Gastrocnemius medialis (tissue), 4 donors: ENCODE data around the gene VEZT. TPM values are rescaled to one million over a fixed set of nuclear protein-coding genes. Genes with fewer than 3 reads are reported as not detected.

Experiments
- ATAC-seq, 2 donors: fragments of 150-250 bp; one replicate each; pipeline ENCODE4 v1.9.1; 2016
- DNase-seq, 2 donors: peaks; one replicate each; pipeline ENCODE4 v3.0.0-alpha.2; 2019
- H3K27ac ChIP-seq, 4 donors: fragments of 200-600 bp; sonication (generic); 1 replicate in 1 of 4; 2 replicates in 3 of 4; pipeline ENCODE4 v1.5.1; 2016 to 2018; ENCODE audit warnings: mild to moderate bottlenecking in 2 of 4, moderate library complexity in 1 of 4
- H3K27me3 ChIP-seq, 3 donors: fragments of 200-600 bp; sonication (generic) in 2 of 3; 1 replicate in 1 of 3; 2 replicates in 2 of 3; pipeline versions ENCODE4 v1.5.1 to v1.6.0; 2016 to 2019; ENCODE audit warnings: mild to moderate bottlenecking in 1 of 3, moderate library complexity in 1 of 3
- H3K36me3 ChIP-seq, 2 donors: fragments of 200-600 bp; sonication (generic) in 1 of 2; one replicate each; pipeline ENCODE4 v1.5.1; 2017 to 2018
- H3K4me1 ChIP-seq, 2 donors: fragments of 200-600 bp; sonication (generic) in 1 of 2; one replicate each; pipeline ENCODE4 v1.5.1; 2016 to 2017; ENCODE audit warnings: mild to moderate bottlenecking in 2 of 2
- H3K4me3 ChIP-seq, 4 donors: fragments of 200-600 bp; sonication (generic) in 3 of 4; 1 replicate in 1 of 4; 2 replicates in 3 of 4; pipeline ENCODE4 v1.5.1; 2016 to 2019; ENCODE audit warnings: mild to moderate bottlenecking in 2 of 4
- H3K9me3 ChIP-seq, 3 donors: fragments of 200-600 bp; sonication (generic) in 2 of 3; 1 replicate in 1 of 3; 2 replicates in 2 of 3; pipeline ENCODE4 v1.5.1; 2016 to 2019
- POLR2A ChIP-seq, 2 donors: fragments of 450-650 bp; IDR thresholded peaks; one replicate each; pipeline ENCODE4 v1.6.1; 2017; ENCODE audit warnings: antibody characterized with exemption in 2 of 2, mild to moderate bottlenecking in 2 of 2, moderate library complexity in 2 of 2
- in situ Hi-C, 4 donors: fragments of 200-750 bp; cut with MboI; loops; one replicate each; pipeline versions ENCODE4 v1.15.0 to v1.8.0; 2017; ENCODE audit warnings: low sequenced_read_pairs in 4 of 4
- intact Hi-C: fragments of 100-400 bp; cut with DNase I; formaldehyde crosslinking; loops from one replicate; pipeline ENCODE4 v1.15.1; 2023; ENCODE audit warnings: low total_unique reads
- total RNA-seq, 4 donors: library from RNA; depleted of rRNA; stranded (reverse); fragments of >200 nt; gene quantifications; one replicate each; pipeline versions ENCODE4 v1.1.0 to v1.2.3, GENCODE V29; 2016
- TF ChIP-seq, protein P1 (sequence below), 5 experiments: fragments of 450-650 bp in 3 of 5; fragments of 200-600 bp in 2 of 5; sonication (generic) in 2 of 5; IDR thresholded peaks in 4 of 5; conservative IDR thresholded peaks in 1 of 5; 1 replicate in 4 of 5; 2 replicates in 1 of 5; pipeline ENCODE4 v1.5.1; 2016 to 2019; ENCODE audit warnings: antibody characterized with exemption in 5 of 5, mild to moderate bottlenecking in 3 of 5, moderate library complexity in 3 of 5

The VEZT gene
- total RNA-seq, 4 donors from 2014 or later, result 100 to 131 (median 118) TPM

DNA sequence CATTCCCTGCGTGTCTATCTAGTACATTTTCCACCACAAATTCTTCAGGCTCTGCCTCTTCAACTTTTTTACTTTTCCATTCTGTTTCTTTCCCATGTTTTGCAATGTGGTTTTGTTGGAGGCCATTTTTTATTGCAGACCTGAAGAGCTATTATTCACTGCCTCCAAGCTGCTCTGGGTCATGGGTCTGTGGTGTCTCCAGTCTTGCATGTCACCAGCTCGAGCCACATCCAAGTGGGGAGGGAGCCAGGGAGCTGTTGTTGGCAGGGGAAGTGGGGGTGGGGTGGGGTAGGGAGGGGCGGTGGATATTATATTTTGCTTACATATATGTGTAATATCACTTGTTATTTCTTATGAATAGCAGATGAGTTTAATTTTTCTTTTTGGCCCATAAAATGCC lies 69.1 kb downstream of the VEZT start:
- no peak for ATAC-seq
- Histone ChIP-seq H3K4me3 (no peak overlapping the region), H3K27me3 (no peaks in the 10 kb centered on the region), H3K4me1 (no peaks in the 10 kb centered on the region), H3K36me3 (peaks cover 0 to 52% of the 10 kb centered on the region in 2 donors), H3K9me3 (no peaks in the 10 kb centered on the region), H3K27ac (no peak overlapping the region)
- intact Hi-C loops, result no loop called here
- in situ Hi-C loops, result no loop called here
- no peak for DNase-seq
- no peak for TF ChIP-seq POLR2A (IDR thresholded peaks at IDR 0.05)
- TF ChIP-seq, protein P1, sequence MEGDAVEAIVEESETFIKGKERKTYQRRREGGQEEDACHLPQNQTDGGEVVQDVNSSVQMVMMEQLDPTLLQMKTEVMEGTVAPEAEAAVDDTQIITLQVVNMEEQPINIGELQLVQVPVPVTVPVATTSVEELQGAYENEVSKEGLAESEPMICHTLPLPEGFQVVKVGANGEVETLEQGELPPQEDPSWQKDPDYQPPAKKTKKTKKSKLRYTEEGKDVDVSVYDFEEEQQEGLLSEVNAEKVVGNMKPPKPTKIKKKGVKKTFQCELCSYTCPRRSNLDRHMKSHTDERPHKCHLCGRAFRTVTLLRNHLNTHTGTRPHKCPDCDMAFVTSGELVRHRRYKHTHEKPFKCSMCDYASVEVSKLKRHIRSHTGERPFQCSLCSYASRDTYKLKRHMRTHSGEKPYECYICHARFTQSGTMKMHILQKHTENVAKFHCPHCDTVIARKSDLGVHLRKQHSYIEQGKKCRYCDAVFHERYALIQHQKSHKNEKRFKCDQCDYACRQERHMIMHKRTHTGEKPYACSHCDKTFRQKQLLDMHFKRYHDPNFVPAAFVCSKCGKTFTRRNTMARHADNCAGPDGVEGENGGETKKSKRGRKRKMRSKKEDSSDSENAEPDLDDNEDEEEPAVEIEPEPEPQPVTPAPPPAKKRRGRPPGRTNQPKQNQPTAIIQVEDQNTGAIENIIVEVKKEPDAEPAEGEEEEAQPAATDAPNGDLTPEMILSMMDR (IDR thresholded peaks at IDR 0.05 in 4 of 5, conservative IDR thresholded peaks at IDR 0.05 in 1 of 5), result no peak

DNA sequence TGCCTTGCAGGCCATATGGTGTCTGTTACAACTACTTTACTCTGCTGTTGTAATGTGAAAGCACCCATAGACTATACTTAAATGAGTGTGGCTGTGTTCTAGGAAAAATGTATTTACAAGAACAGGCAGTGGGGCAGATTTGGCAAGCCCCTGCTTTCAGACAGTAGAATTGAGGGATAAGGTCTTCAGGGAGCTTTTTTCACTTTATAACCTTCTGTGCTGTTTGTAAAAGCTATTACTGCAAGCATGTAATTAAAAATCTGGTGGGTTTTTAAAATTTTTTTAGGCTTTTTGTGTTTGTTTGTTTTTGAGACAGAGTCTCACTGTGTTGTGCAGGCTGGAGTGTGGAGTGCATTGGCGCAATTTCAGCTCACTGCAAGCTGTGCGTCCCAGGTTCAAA lies 73.9 kb downstream of the VEZT start:
- Histone ChIP-seq H3K9me3 (no peaks in the 10 kb centered on the region), H3K4me3 (no peak overlapping the region), H3K36me3 (peaks cover 0 to 48% of the 10 kb centered on the region in 2 donors), H3K4me1 (no peaks in the 10 kb centered on the region), H3K27me3 (no peaks in the 10 kb centered on the region), H3K27ac (no peak overlapping the region)
- intact Hi-C loops (no loop called here), in situ Hi-C loops (no loop called here)
- ATAC-seq (no peak), DNase-seq (no peak)
- TF ChIP-seq POLR2A (IDR thresholded peaks at IDR 0.05), result no peak
- TF ChIP-seq, protein P1 (IDR thresholded peaks at IDR 0.05 in 4 of 5, conservative IDR thresholded peaks at IDR 0.05 in 1 of 5), result no peak

DNA sequence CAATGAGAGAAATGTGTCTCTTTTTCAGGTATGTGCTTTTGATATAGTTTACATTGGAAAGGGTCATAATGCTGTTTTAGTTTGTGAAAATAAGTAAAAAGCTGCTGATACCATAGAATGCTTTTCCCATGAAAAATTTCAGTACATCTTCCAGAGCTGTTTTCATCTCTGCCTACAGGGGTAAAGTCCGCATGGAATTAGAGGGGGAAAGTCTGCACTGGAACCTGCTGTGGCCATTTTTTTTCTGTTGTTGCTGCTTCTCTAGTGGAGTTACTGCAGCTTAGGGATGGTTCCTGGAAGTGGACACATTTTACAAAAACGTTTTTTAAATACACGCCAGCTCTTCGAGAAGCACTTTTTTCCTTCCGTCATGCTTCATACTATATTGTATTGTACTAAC lies 81.3 kb downstream of the VEZT start:
- H3K36me3 ChIP-seq, result peaks cover 0 to 63% of the 10 kb centered on the region in 2 donors
- ATAC-seq (no peak), DNase-seq (no peak)
- no peaks in the 10 kb centered on the region for H3K4me1 ChIP-seq
- TF ChIP-seq, protein P1 (IDR thresholded peaks at IDR 0.05 in 4 of 5, conservative IDR thresholded peaks at IDR 0.05 in 1 of 5), result no peak
- TF ChIP-seq POLR2A (IDR thresholded peaks at IDR 0.05), result no peak
- in situ Hi-C loops (no loop called here), intact Hi-C loops (no loop called here)
- no peaks in the 10 kb centered on the region for H3K9me3 ChIP-seq
- H3K27me3 ChIP-seq, result no peaks in the 10 kb centered on the region
- no peak overlapping the region for H3K4me3 ChIP-seq
- no peak overlapping the region for H3K27ac ChIP-seq

DNA sequence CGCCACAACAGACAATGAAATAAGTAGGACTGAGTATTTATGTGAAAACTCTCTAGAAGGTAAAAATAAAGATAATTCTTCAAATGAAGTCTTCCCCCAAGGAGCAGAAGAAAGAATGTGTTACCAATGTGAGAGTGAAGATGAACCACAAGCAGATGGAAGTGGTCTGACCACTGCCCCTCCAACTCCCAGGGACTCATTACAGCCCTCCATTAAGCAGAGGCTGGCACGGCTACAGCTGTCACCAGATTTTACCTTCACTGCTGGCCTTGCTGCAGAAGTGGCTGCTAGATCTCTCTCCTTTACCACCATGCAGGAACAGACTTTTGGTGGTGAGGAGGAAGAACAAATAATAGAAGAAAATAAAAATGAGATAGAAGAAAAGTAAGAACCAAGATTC lies 82.7 kb downstream of the VEZT start:
- in situ Hi-C loops (no loop called here), intact Hi-C loops (no loop called here)
- Histone ChIP-seq H3K4me1 (no peaks in the 10 kb centered on the region), H3K9me3 (no peaks in the 10 kb centered on the region), H3K4me3 (no peak overlapping the region), H3K36me3 (peaks cover 0 to 49% of the 10 kb centered on the region in 2 donors), H3K27me3 (no peaks in the 10 kb centered on the region), H3K27ac (no peak overlapping the region)
- DNase-seq, result no peak
- no peak for ATAC-seq
- TF ChIP-seq, protein P1 (IDR thresholded peaks at IDR 0.05 in 4 of 5, conservative IDR thresholded peaks at IDR 0.05 in 1 of 5), result no peak
- TF ChIP-seq POLR2A (IDR thresholded peaks at IDR 0.05), result no peak

DNA sequence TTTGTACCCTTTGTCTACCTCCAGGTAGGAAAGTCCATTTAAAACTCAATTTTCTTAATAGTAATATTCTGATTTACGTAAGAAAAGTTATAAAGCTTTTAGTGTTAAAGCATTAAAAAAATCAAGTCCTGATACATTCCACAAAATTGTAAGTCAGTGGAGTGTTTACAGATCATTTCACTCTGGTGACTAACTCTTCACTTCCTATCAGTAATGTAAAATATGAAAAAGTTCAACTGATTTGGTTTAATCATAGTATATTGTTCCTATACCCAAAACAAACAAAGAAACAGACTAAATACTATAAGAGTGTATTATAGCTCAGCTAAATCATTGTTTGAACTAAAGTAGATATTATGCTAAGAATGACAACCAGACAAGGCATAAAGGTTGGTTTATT lies 85.9 kb downstream of the VEZT start:
- Histone ChIP-seq H3K27ac (no peak overlapping the region), H3K27me3 (no peaks in the 10 kb centered on the region), H3K9me3 (no peaks in the 10 kb centered on the region), H3K36me3 (peaks cover 0 to 32% of the 10 kb centered on the region in 2 donors), H3K4me3 (no peak overlapping the region), H3K4me1 (no peaks in the 10 kb centered on the region)
- intact Hi-C loops (no loop called here), in situ Hi-C loops (no loop called here)
- no peak for ATAC-seq
- no peak for DNase-seq
- no peak for TF ChIP-seq POLR2A (IDR thresholded peaks at IDR 0.05)
